Heart left ventricle (tissue), 16 donors: ENCODE data around the gene TMEM179. TPM values are rescaled to one million over a fixed set of nuclear protein-coding genes. Genes with fewer than 3 reads are reported as not detected.

ENCODE experiments used
- ATAC-seq, 4 donors: fragments of 200-7000 bp; cut with Tn5 transposase; one replicate each; pipeline ENCODE4 v1.9.1; 2020 to 2022; ENCODE audit warnings: moderate library complexity in 4 of 4, mild to moderate bottlenecking in 3 of 4, moderate number of reproducible peaks in 1 of 4
- DNase-seq, 5 donors: peaks; one replicate each; pipeline ENCODE4 v3.0.0-alpha.2; 2020
- H3K27ac ChIP-seq, 12 donors: fragments of 200-600 bp; sonication (generic) in 4 of 12; one replicate each; pipeline versions ENCODE4 v1.5.0 to v1.8.0; 2016 to 2022; ENCODE audit warnings: mild to moderate bottlenecking in 2 of 12
- H3K27me3 ChIP-seq, 9 donors: fragments of 200-600 bp; sonication (generic) in 2 of 9; one replicate each; pipeline versions ENCODE4 v1.5.1 to v1.8.0; 2016 to 2022; ENCODE audit warnings: mild to moderate bottlenecking in 3 of 9
- H3K36me3 ChIP-seq, 9 donors: fragments of 200-600 bp; sonication (generic) in 2 of 9; one replicate each; pipeline versions ENCODE4 v1.5.0 to v1.8.0; 2018 to 2022; ENCODE audit warnings: mild to moderate bottlenecking in 2 of 9
- H3K4me1 ChIP-seq, 12 donors: fragments of 200-600 bp; sonication (generic) in 4 of 12; one replicate each; pipeline versions ENCODE4 v1.5.0 to v1.8.0; 2016 to 2022; ENCODE audit warnings: mild to moderate bottlenecking in 3 of 12
- H3K4me3 ChIP-seq, 12 donors: fragments of 200-600 bp; sonication (generic) in 4 of 12; one replicate each; pipeline versions ENCODE4 v1.5.0 to v1.8.0; 2017 to 2022; ENCODE audit warnings: mild to moderate bottlenecking in 9 of 12, moderate library complexity in 4 of 12
- H3K9me3 ChIP-seq, 12 donors: fragments of 200-600 bp; sonication (generic) in 4 of 12; one replicate each; pipeline versions ENCODE4 v1.5.0 to v1.8.0; 2016 to 2022; ENCODE audit warnings: mild to moderate bottlenecking in 1 of 12
- CTCF ChIP-seq, 12 donors: fragments of 200-600 bp; sonication (generic) in 4 of 12; IDR thresholded peaks; one replicate each; pipeline versions ENCODE4 v1.5.0 to v1.8.0; 2018 to 2022; ENCODE audit warnings: antibody characterized with exemption in 12 of 12, mild to moderate bottlenecking in 5 of 12
- POLR2A ChIP-seq, 2 donors: fragments of 450-650 bp; IDR thresholded peaks; one replicate each; pipeline ENCODE4 v1.6.1; 2017; ENCODE audit warnings: antibody characterized with exemption in 2 of 2, mild to moderate bottlenecking in 2 of 2, moderate library complexity in 2 of 2
- WGBS, 4 donors: extraction: QIAGEN DNeasy Blood & Tissue Kit in 2 of 4; methylation state at CpG; one replicate each; pipeline versions ENCODE4 v1.1.5 to v1.1.7; 2013 to 2018; 5-methylcytosine and 5-hydroxymethylcytosine counted together
- intact Hi-C, 10 donors: fragments of 100-400 bp; cut with DNase I; formaldehyde crosslinking; loops; one replicate each; pipeline versions ENCODE4 v1.11.1 to v1.14.2; 2022
- polyA plus RNA-seq, 2 donors: library from polyadenylated mRNA; stranded (reverse); fragments of 200-250 nt; gene quantifications; one replicate each; pipeline ENCODE4 v1.2.3, GENCODE V29; 2013
- total RNA-seq, 9 donors: library from RNA; depleted of rRNA in 2 of 9; stranded (reverse); fragments of >200 nt in 2 of 9; fragmentation: NEBNext Ultra II Directional in 3 of 9; extraction: Animal tissue kit (Norgen Biotek cat#: 25700) in 3 of 9; gene quantifications; one replicate each; pipeline versions ENCODE4 v1.1.0 to v1.2.4, GENCODE V29; 2016 to 2023
- donor health status: ischemic (EF 13 %, LVEDD 7.1; RV severe dilation, severe dysfunction).
- donor health status: healthy with polysubstance abuse.
- donor health status: DM: no; HTN: yes; CAD: no.
- donor health status: DM: no; HTN: no; CAD: no.
- donor health status: ischemic (EF 25% LVEDD 6.9; RV normal size, moderate dysfunction).
- donor health status: ischemic (EF 25% LVEDD 5.7; RV mildly dilated, moderate dysfunction).
- donor health status: healthy.
- donor health status: DM: yes; HTN: yes; CAD: no.
- donor health status: ischemic (EF 35%, LVEDD 5.7; RV mildly dilated, moderate dysfunction).
- donor health status: nonischemic (EF 11% LVEDD 7.7; RV severe dilation, severe dysfunction).
- donor health status: DM: yes; HTN: yes; CAD: no.
- donor health status: PGD.
- donor health status: ischemic (EF 29% LVEDD 5.4; RV normal size, mild dysfunction).
- donor health status: nonischemic (EF 23%, LVEDD 6.1; RV moderate dilation, normal function).

Gene TMEM179
- total and polyA plus RNA-seq, 11 donors, result 0.15 to 1.1 (median 0.40) TPM; not detected in 4

DNA sequence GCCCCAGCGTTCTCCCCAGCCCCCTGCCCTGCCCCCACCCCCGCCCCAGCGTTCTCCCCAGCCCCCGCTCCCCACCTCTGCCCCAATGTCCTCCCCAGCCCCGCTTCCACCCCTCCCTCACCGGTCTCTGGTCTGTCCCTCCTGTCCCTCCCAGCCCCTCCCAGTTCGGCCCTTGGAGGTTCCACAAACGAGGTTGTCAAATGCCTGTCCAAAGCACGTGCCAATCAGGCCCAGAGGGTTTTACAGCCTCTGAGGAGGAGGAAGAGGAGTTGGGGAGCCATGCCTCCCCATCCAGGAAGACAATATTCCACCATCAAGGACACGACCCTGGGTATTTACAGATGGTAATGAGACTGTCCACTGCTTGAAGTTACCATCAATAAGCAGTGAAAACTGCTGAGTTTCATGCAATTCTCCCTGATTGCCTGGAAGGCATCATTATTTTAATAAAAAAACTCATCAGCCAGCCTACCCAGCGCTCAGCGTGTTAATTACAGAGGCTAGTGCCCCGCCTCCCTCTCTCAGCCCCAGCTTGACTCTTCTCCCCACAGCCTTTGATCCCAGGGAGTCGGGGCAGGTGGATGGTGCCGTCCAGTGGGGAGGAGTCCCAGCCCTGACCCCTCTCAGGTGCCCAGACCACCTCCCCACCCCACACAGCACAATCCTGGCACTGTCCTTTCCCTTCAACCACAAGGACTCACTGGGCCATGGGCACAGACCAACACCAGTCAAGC is 55.6 kb downstream of the TMEM179 start:
- Histone ChIP-seq H3K36me3 (no peaks in the 10 kb centered on the region), H3K9me3 (no peaks in the 10 kb centered on the region), H3K27me3 (peaks cover 0 to 35% (median 4%) of the 10 kb centered on the region in 9 donors), H3K27ac (no peak overlapping the region), H3K4me3 (no peak overlapping the region), H3K4me1 (peaks cover 0 to 9% (median 0%) of the 10 kb centered on the region in 12 donors)
- TF ChIP-seq POLR2A (IDR thresholded peaks at IDR 0.05) (no peak), CTCF (IDR thresholded peaks at IDR 0.05) (no peak)
- intact Hi-C loops, result no loop called here
- no peak for ATAC-seq
- WGBS, 4 donors, result 31 to 56% (median 45%) methylated on average over 7 to 15 of the region's 15 CpGs
- DNase-seq, result peak in 2 of 5 donors; percentile 3 to 6

DNA sequence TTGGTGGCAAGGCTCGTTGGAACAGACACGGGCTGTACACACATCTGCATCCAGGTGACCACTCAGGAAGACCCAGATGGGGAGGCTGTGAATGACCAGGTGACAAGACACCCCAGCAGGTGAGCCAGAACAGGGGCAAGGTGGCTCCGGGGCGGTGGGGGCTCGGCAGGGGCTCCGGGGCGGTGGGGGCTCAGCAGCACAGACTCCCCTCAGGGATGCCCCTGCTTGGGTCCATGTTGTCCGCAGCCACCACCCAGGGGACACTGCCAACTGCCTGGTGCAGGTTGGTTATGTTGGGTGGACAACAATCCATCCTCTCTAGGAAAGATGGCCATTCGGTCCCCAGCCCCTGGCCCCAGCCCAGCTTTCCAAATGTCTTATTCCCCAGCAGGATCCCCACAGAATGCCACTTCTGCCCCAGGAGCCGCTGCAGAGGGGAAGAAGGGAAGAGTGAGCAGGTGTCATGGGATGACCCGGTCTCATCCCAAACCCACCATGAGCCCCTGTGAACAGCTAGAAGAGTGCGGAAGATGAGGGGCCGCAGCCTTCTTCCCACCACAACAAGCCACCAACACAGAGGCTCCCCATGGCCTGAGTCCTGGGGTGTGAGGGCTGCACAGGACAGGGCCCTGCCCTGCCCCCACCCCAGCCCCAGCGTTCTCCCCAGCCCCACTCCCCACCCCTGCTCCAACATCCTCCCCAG is 56.4 kb downstream of the TMEM179 start:
- H3K27me3 ChIP-seq, result peaks cover 0 to 40% (median 4%) of the 10 kb centered on the region in 9 donors
- H3K4me3 ChIP-seq, result no peak overlapping the region
- DNase-seq (peak in 1 of 5 donors; percentile 21), ATAC-seq (no peak)
- 78 to 90% (median 85%) methylated on average over 7 to 14 of the region's 14 CpGs for WGBS, 4 donors
- TF ChIP-seq CTCF (IDR thresholded peaks at IDR 0.05), result no peak
- no peak for TF ChIP-seq POLR2A (IDR thresholded peaks at IDR 0.05)
- intact Hi-C loops, result no loop called here
- H3K4me1 ChIP-seq, result peaks cover 0 to 9% (median 0%) of the 10 kb centered on the region in 12 donors
- no peak overlapping the region for H3K27ac ChIP-seq
- H3K36me3 ChIP-seq, result no peaks in the 10 kb centered on the region
- no peaks in the 10 kb centered on the region for H3K9me3 ChIP-seq

DNA sequence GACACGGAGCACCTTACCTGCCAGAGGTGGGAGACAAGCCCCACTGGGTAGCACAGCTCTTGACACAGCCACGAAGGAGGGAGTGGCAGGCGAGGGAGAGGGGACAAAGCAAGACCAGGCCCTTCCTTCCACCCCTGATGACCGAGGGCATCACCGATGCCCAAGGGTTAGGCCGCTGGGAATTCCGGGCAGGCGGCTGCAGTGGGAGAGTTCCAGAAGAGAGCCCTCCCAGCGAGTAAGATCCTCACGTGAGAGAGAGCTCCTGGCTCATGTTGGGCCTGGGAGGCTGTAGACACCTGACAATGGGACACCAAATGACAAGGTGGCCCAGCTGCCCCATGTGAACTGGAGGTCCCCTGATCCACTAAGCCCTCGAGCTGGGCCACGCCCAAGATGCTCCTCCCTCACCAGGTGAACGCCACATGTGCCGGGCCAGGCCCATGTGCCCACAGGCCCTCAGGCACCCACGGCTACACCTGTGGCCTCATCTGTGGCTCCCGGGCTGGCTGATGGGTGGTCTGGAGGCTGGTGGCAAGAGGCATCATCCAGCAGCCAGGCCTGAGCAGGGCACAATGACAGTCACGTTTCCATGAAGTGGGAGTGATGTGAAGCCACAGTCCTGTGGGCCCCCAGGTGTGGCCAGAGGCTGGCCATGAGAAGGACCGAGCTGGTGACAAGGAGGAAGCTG is 57.1 kb downstream of the TMEM179 start:
- no peaks in the 10 kb centered on the region for H3K36me3 ChIP-seq
- DNase-seq (peak in 3 of 5 donors; percentile 3 to 24 (median 14)), ATAC-seq (no peak)
- WGBS, 4 donors, result 89 to 92% (median 90%) methylated on average over 14 to 18 of the region's 18 CpGs
- intact Hi-C loops, result no loop called here
- no peak overlapping the region for H3K4me3 ChIP-seq
- no peak overlapping the region for H3K27ac ChIP-seq
- TF ChIP-seq POLR2A (IDR thresholded peaks at IDR 0.05) (no peak), CTCF (IDR thresholded peaks at IDR 0.05) (no peak)
- peaks cover 0 to 9% (median 0%) of the 10 kb centered on the region in 12 donors for H3K4me1 ChIP-seq
- peaks cover 0 to 44% (median 4%) of the 10 kb centered on the region in 9 donors for H3K27me3 ChIP-seq
- H3K9me3 ChIP-seq, result no peaks in the 10 kb centered on the region
